ENCODE measurements around the gene ABRACL.

Gene ABRACL

DNA sequence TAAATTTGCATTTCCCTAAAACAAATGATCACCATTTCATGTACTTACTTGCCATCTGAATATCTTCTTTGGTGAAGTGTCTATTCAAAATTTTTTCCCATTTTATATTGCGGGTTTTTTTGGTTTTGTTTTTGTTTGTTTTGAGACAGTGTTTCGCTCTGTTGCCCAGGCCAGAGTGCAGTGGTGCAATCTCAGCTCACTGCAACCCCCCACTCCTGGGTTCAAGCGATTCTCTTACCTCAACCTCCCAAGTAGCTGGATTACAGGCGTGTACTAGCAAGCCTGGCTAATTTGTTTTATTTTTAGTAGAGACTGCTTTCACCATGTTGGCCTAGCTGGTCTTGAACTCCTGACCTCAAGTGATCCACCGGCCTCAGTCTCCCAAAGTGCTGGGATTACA lies 31.4 kb upstream of the ABRACL start:
- in situ Hi-C loops (cut with MboI; ENCODE audit: low pct_unique_long_range_greater_than_20kb, low sequenced_read_pairs, unreplicated experiment) = no loop called here
- no peak for DNase-seq (ENCODE audit: low spot score)
- TF ChIP-seq, protein P1, sequence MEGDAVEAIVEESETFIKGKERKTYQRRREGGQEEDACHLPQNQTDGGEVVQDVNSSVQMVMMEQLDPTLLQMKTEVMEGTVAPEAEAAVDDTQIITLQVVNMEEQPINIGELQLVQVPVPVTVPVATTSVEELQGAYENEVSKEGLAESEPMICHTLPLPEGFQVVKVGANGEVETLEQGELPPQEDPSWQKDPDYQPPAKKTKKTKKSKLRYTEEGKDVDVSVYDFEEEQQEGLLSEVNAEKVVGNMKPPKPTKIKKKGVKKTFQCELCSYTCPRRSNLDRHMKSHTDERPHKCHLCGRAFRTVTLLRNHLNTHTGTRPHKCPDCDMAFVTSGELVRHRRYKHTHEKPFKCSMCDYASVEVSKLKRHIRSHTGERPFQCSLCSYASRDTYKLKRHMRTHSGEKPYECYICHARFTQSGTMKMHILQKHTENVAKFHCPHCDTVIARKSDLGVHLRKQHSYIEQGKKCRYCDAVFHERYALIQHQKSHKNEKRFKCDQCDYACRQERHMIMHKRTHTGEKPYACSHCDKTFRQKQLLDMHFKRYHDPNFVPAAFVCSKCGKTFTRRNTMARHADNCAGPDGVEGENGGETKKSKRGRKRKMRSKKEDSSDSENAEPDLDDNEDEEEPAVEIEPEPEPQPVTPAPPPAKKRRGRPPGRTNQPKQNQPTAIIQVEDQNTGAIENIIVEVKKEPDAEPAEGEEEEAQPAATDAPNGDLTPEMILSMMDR (IDR thresholded peaks at IDR 0.05; ENCODE audit: extremely low read depth, insufficient read depth, missing control alignments) = no peak

GRCh38 chr6:138999949-139000725 lies 28.4 kb upstream of the ABRACL start:
- DNase-seq (ENCODE audit: low spot score) = no peak
- in situ Hi-C loops (cut with MboI; ENCODE audit: low pct_unique_long_range_greater_than_20kb, low sequenced_read_pairs, unreplicated experiment) = no loop called here
- TF ChIP-seq, protein P1 (IDR thresholded peaks at IDR 0.05; ENCODE audit: extremely low read depth, insufficient read depth, missing control alignments) = no peak

DNA sequence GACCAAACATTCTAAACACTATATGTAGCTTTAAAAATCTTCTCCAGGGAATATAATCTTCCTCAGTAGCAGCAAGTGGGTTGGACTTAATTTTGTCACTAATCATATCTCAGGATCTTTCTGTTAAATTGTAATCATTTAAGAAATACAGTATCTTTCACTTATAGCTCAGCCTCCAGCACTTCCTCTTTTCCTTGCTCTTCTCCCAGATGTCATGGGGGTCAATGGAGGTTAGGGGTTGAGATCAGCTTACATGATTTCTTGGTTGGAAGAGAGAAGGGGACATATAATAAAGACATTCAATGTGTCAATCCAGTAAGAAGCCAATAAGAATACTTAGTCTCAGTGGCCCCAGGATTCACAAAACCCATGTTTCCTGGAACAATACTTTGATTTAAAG lies 24.8 kb upstream of the ABRACL start:
- in situ Hi-C loops (cut with MboI; ENCODE audit: low pct_unique_long_range_greater_than_20kb, low sequenced_read_pairs, unreplicated experiment) = no loop called here
- TF ChIP-seq, protein P1 (IDR thresholded peaks at IDR 0.05; ENCODE audit: extremely low read depth, insufficient read depth, missing control alignments) = no peak
- no peak for DNase-seq (ENCODE audit: low spot score)

DNA sequence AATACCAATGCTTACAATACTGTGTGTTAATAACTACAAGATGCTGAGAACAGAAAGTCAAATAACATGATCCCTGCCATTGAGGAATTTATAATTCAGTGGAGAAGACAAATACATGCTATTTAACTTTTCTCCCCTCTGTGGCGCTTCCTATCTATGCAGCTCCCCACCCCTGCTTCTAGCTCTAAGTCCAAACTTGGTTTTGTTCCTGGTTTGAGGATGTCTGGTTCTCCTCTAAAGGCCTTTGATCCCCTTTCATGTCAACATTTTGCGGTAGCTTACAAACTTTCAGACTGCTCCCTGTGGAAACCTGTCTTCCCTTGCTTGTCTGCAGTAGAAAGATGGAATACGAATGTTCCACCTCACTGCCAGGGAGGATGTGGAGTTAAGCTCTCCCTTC lies 22.1 kb upstream of the ABRACL start:
- DNase-seq (ENCODE audit: low spot score) = no peak
- in situ Hi-C loops (cut with MboI; ENCODE audit: low pct_unique_long_range_greater_than_20kb, low sequenced_read_pairs, unreplicated experiment) = no loop called here
- TF ChIP-seq, protein P1 (IDR thresholded peaks at IDR 0.05; ENCODE audit: extremely low read depth, insufficient read depth, missing control alignments) = no peak

DNA sequence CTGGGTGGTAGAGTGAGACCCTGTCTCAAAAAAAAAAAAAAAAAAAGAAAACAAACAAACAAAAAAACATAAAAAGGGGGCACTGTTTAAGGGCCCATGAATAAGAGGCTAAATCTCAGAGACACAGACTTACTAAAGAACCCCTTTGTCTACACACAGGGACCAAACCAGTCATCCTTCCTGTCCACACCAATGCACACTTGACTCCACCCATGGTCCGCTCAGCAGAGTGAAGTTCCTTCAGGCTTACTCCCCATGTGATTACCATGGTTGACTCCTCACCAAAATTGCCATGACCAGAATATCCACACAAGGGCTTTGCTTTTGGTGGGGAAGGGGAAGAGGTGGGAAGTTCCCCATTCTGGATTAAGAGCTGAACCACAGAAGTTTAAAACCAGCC lies 21.1 kb upstream of the ABRACL start:
- no peak for DNase-seq (ENCODE audit: low spot score)
- TF ChIP-seq, protein P1 (IDR thresholded peaks at IDR 0.05; ENCODE audit: extremely low read depth, insufficient read depth, missing control alignments) = no peak
- in situ Hi-C loops (cut with MboI; ENCODE audit: low pct_unique_long_range_greater_than_20kb, low sequenced_read_pairs, unreplicated experiment) = no loop called here

GRCh38 chr6:139008117-139008516 lies 20.4 kb upstream of the ABRACL start:
- no peak for DNase-seq (ENCODE audit: low spot score)
- TF ChIP-seq, protein P1 (IDR thresholded peaks at IDR 0.05; ENCODE audit: extremely low read depth, insufficient read depth, missing control alignments) = no peak
- in situ Hi-C loops (cut with MboI; ENCODE audit: low pct_unique_long_range_greater_than_20kb, low sequenced_read_pairs, unreplicated experiment) = no loop called here

Data from GM13977 (cell line).